Gastroesophageal sphincter (tissue), 4 donors: ENCODE results near the gene VSTM2B. TPM values are rescaled to one million over a fixed set of nuclear protein-coding genes. Genes with fewer than 3 reads are reported as not detected.

Experiments
- ATAC-seq: fragments of 150-250 bp; one replicate; pipeline ENCODE4 v1.9.1; 2016; ENCODE audit warnings: mild to moderate bottlenecking, moderate library complexity
- H3K27ac ChIP-seq, 4 donors: fragments of 200-600 bp; sonication (generic) in 3 of 4; 1 replicate in 3 of 4; 2 replicates in 1 of 4; pipeline ENCODE4 v1.5.1; 2016 to 2019
- H3K27me3 ChIP-seq: fragments of 200-600 bp; sonication (generic); one replicate; pipeline ENCODE4 v1.5.1; 2019
- H3K36me3 ChIP-seq, 2 donors: fragments of 200-600 bp; sonication (generic); one replicate each; pipeline ENCODE4 v1.5.1; 2019; ENCODE audit warnings: control low read depth in 1 of 2
- H3K4me1 ChIP-seq, 3 donors: fragments of 200-600 bp; sonication (generic); 1 replicate in 2 of 3; 2 replicates in 1 of 3; pipeline ENCODE4 v1.5.1; 2016 to 2019; ENCODE audit warnings: control low read depth in 2 of 3
- H3K4me3 ChIP-seq, 2 donors: fragments of 200-600 bp; sonication (generic); one replicate each; pipeline ENCODE4 v1.5.1; 2019; ENCODE audit warnings: mild to moderate bottlenecking in 1 of 2, moderate library complexity in 1 of 2
- H3K9me3 ChIP-seq, 3 donors: fragments of 200-600 bp; sonication (generic); one replicate each; pipeline ENCODE4 v1.5.1; 2017 to 2019; ENCODE audit warnings: control low read depth in 2 of 3
- EP300 ChIP-seq: sonication (generic); formaldehyde crosslinking; IDR thresholded peaks from one replicate; pipeline ENCODE4 v1.6.1; 2017; ENCODE audit warnings: antibody characterized with exemption, mild to moderate bottlenecking
- POLR2A ChIP-seq, 2 donors: fragments of 450-650 bp; IDR thresholded peaks; one replicate each; pipeline ENCODE4 v1.6.1; 2017; ENCODE audit warnings: antibody characterized with exemption in 2 of 2, mild to moderate bottlenecking in 2 of 2, moderate library complexity in 1 of 2
- POLR2AphosphoS5 ChIP-seq: sonication (generic); formaldehyde crosslinking; IDR thresholded peaks from one replicate; pipeline ENCODE4 v1.6.1; 2017; ENCODE audit warnings: antibody characterized with exemption
- WGBS, 2 donors: methylation state at CpG; one replicate each; pipeline ENCODE4 v1.1.5; 2018; ENCODE audit warnings: low coverage in 1 of 2; 5-methylcytosine and 5-hydroxymethylcytosine counted together
- total RNA-seq, 4 donors: library from RNA; depleted of rRNA; stranded (reverse); fragments of >200 nt; gene quantifications; one replicate each; pipeline ENCODE4 v1.1.0, GENCODE V29; 2016
- TF ChIP-seq, protein P1 (sequence below), 4 experiments: fragments of 200-600 bp in 2 of 4; fragments of 450-650 bp in 2 of 4; sonication (generic) in 1 of 4; IDR thresholded peaks; one replicate each; pipeline ENCODE4 v1.5.1; 2017 to 2019; ENCODE audit warnings: antibody characterized with exemption in 4 of 4, mild to moderate bottlenecking in 2 of 4, moderate library complexity in 2 of 4

The VSTM2B gene
- total RNA-seq, 4 donors from 2014 or later = 0.40 TPM; not detected in 3

DNA sequence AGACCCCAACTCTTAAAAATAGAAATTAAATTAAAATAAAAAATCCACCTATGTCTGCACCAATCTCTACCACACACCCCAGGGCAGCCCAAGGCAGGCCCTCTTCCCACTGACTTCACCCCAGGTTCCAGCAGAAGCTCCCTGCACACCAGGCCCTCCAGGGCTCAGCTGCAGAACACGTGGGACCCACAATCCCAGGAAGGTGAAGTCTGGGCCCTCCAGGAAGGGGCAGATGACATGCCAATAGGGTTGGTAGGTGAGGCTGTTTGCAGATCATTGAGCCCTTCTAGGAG lies 19.2 kb upstream of the VSTM2B start:
- TF ChIP-seq EP300 (no peak), POLR2A (IDR thresholded peaks at IDR 0.05) (no peak), POLR2AphosphoS5 (no peak)
- TF ChIP-seq, protein P1, sequence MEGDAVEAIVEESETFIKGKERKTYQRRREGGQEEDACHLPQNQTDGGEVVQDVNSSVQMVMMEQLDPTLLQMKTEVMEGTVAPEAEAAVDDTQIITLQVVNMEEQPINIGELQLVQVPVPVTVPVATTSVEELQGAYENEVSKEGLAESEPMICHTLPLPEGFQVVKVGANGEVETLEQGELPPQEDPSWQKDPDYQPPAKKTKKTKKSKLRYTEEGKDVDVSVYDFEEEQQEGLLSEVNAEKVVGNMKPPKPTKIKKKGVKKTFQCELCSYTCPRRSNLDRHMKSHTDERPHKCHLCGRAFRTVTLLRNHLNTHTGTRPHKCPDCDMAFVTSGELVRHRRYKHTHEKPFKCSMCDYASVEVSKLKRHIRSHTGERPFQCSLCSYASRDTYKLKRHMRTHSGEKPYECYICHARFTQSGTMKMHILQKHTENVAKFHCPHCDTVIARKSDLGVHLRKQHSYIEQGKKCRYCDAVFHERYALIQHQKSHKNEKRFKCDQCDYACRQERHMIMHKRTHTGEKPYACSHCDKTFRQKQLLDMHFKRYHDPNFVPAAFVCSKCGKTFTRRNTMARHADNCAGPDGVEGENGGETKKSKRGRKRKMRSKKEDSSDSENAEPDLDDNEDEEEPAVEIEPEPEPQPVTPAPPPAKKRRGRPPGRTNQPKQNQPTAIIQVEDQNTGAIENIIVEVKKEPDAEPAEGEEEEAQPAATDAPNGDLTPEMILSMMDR (IDR thresholded peaks at IDR 0.05) = no peak
- no peak overlapping the region for H3K4me3 ChIP-seq
- H3K4me1 ChIP-seq = no peaks in the 10 kb centered on the region
- ATAC-seq = no peak
- H3K27ac ChIP-seq = no peak overlapping the region
- no peaks in the 10 kb centered on the region for H3K36me3 ChIP-seq
- 40% methylated on average over 1 of the region's 1 CpG; no CpG with 5 or more reads in 1 of the 2 donors for WGBS, 2 donors
- no peaks in the 10 kb centered on the region for H3K9me3 ChIP-seq
- H3K27me3 ChIP-seq = peaks cover 55% of the 10 kb centered on the region

DNA sequence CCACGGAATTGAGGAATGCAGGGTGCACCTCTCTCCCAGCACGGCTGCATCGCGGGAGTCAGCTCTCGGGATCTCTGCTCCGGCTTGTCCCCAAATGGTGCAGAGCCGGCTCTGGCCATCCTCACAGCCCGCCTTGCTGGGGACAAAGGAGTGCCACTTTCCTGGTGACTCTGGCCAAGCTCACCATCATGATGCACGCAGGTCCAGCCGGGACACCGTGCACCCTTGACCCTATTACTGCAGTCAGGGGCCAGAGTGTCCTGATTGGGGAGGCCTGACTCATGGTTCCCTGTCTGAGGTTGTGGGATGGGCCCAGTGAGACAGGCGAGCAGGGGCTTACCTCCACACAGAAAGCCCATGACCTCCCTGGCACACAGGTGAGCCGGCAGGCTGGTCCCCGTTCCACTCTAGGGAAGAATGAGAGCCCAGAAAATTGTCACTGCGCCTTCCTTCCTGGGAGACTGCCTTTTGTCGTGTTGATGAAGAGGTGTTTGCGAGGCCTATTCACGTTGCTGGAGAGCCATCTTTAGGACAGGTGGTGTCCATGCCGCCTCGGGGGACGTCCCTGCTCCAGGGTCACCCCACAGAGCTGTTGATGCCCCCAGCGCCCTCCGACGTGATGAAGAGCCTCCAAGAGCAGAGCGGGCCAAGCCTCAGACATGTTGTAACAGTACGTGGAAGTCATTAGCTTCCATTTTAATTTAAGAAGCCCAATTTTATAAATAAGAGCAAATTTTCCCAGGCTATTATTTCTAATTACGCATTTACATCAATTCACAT lies 18.5 kb upstream of the VSTM2B start:
- Histone ChIP-seq H3K9me3 (no peaks in the 10 kb centered on the region), H3K27me3 (peaks cover 55% of the 10 kb centered on the region), H3K27ac (no peak overlapping the region), H3K4me3 (no peak overlapping the region), H3K4me1 (no peaks in the 10 kb centered on the region), H3K36me3 (no peaks in the 10 kb centered on the region)
- 73 to 88% methylated on average over 4 to 19 of the region's 27 CpGs for WGBS, 2 donors
- TF ChIP-seq POLR2AphosphoS5 (no peak), EP300 (no peak), POLR2A (IDR thresholded peaks at IDR 0.05) (no peak)
- TF ChIP-seq, protein P1 (IDR thresholded peaks at IDR 0.05) = no peak
- ATAC-seq = no peak

DNA sequence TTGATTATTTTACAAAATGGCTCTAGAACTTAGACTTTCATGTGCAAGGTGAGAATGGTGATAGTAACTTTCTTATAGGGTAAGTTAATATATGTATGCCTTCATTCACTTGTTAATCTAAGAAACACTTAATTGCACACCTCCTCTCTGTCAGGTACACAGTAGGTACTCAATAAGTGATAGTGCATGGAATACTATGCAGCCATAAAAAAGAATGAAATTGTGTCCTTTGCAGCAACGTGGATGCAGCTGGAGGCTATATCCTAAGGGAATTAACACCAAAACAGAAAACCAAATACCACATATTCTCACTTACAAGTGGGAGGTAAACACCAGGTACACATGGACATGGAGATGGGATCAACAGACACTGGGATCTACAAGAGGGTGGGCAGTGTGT lies 17.6 kb upstream of the VSTM2B start:
- no peaks in the 10 kb centered on the region for H3K9me3 ChIP-seq
- H3K27me3 ChIP-seq = peaks cover 55% of the 10 kb centered on the region
- no peak for ATAC-seq
- no peaks in the 10 kb centered on the region for H3K36me3 ChIP-seq
- no peak overlapping the region for H3K4me3 ChIP-seq
- 57% methylated on average over 1 of the region's 1 CpG; no CpG with 5 or more reads in 1 of the 2 donors for WGBS, 2 donors
- no peak overlapping the region for H3K27ac ChIP-seq
- TF ChIP-seq, protein P1 (IDR thresholded peaks at IDR 0.05) = no peak
- TF ChIP-seq POLR2A (IDR thresholded peaks at IDR 0.05) = no peak
- TF ChIP-seq POLR2AphosphoS5 = no peak
- TF ChIP-seq EP300 = no peak
- H3K4me1 ChIP-seq = no peaks in the 10 kb centered on the region

DNA sequence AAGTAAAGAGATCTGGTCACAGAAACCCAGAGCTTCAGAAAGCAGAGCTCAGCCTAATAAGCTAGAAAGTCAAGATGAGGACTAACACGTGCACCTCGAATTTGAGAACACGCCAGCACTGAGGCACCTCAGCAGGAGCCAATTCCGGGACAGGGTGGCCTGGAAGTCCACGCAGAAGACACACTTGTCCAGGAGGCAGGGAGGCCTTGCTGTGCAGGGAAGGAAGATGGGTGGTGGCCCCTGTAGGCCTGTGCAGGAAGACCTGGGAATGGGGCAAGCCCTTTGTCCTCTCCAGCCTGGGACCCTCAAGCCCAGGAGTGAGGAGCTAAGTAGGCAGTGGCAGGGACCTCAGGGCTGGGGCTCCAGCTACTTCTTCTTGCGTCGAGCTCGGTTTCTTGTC lies 16.3 kb upstream of the VSTM2B start:
- TF ChIP-seq POLR2AphosphoS5 = no peak
- TF ChIP-seq POLR2A (IDR thresholded peaks at IDR 0.05) = no peak
- TF ChIP-seq, protein P1 (IDR thresholded peaks at IDR 0.05) = no peak
- no peak for TF ChIP-seq EP300
- WGBS, 2 donors = 62 to 72% methylated on average over 4 to 5 of the region's 8 CpGs
- H3K4me1 ChIP-seq = no peaks in the 10 kb centered on the region
- H3K36me3 ChIP-seq = no peaks in the 10 kb centered on the region
- no peaks in the 10 kb centered on the region for H3K9me3 ChIP-seq
- H3K4me3 ChIP-seq = no peak overlapping the region
- no peak for ATAC-seq
- H3K27me3 ChIP-seq = peaks cover 55% of the 10 kb centered on the region
- no peak overlapping the region for H3K27ac ChIP-seq

DNA sequence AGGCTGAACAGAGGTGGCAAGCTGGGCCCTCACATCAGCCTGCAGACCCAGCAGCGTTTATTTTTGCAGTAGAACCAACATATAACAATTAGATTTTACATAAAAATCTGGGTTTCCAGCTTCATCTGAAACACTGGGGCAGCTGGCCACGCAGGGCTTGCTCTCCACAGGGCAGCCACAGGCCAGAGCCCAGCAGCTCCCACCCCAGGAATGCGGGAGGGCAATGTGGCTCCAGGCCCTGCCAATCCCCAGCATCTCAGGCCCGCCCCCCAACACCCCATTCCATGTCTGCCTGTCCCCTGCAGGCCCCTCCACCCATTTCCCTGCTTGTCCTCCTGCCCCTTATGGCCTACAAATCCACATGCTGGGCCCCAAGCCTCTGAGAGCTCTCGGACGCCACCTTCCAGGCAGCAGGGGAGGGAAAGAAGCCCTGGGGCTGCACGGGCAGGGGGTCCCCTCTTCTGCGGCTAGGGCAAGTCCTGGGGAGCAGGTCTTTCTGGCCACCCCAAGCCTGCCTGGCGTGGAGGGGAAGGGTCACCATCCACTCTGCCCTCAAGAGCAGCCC lies 15.0 kb upstream of the VSTM2B start:
- Histone ChIP-seq H3K4me1 (no peaks in the 10 kb centered on the region), H3K36me3 (no peaks in the 10 kb centered on the region), H3K9me3 (no peaks in the 10 kb centered on the region), H3K27me3 (peaks cover 55% of the 10 kb centered on the region), H3K4me3 (no peak overlapping the region), H3K27ac (no peak overlapping the region)
- ATAC-seq = no peak
- TF ChIP-seq POLR2AphosphoS5 (no peak), EP300 (no peak)
- 29 to 83% methylated on average over 1 of the region's 9 CpGs for WGBS, 2 donors
